Measurements from ENCODE around the gene PRELID3B.

PRELID3B gene

DNA sequence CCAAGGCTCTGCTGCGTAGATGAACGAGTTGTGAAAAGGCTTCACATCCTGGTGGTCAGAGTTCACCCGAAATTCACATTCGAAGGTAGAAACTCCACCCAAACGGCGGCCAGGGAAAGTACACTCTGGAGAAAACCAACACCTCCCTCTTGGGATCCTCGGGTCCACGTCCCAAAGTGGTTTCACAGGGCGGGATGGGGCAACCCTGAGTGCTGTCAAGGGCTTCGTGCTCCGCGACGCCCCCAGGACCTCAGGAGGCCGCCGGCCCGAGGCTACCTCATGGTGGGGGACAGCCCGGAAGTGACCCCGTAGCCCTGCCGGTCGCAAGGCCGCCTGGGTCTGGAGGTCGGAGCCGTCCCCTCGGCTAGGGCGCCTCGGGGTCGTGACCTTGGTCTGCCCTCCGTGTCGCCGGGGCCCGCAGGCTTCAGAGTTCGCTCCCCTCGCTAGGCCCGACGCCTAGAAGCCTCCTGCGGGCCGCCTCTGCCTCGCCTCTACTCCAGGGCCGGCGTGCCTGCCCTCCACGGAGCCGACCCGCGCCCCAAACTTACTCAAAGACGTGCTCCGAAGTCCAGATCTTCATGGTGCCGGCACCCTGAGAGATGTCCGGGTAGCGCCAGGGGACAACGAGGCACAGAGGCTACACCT is at the start of gene PRELID3B:
TSS of gene PRELID3B (minus strand) at position 636 of the 645 bp plus-strand sequence. CDS start at position 580, 56 bp downstream.
- POLR2A ChIA-PET = interaction anchor here (0.6 kb wide), 1 partner anchor 10 kb away, joined by 3 read pairs; the partner anchor contains the start of gene ATP5F1E
- CTCF ChIA-PET = interaction anchor here (1.4 to 2.5 kb wide), 2 partner anchors 10 to 138 kb away, joined by 3 to 9 read pairs; partner anchors contain the start of gene ATP5F1E
- TF ChIP-seq, protein P1, sequence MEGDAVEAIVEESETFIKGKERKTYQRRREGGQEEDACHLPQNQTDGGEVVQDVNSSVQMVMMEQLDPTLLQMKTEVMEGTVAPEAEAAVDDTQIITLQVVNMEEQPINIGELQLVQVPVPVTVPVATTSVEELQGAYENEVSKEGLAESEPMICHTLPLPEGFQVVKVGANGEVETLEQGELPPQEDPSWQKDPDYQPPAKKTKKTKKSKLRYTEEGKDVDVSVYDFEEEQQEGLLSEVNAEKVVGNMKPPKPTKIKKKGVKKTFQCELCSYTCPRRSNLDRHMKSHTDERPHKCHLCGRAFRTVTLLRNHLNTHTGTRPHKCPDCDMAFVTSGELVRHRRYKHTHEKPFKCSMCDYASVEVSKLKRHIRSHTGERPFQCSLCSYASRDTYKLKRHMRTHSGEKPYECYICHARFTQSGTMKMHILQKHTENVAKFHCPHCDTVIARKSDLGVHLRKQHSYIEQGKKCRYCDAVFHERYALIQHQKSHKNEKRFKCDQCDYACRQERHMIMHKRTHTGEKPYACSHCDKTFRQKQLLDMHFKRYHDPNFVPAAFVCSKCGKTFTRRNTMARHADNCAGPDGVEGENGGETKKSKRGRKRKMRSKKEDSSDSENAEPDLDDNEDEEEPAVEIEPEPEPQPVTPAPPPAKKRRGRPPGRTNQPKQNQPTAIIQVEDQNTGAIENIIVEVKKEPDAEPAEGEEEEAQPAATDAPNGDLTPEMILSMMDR (IDR thresholded peaks at IDR 0.05; ENCODE audit: control extremely low read depth, extremely low read depth, low read depth, missing control alignments) = no peak
- peak; percentile 36 for DNase-seq (ENCODE audit: extremely low spot score)

DNA sequence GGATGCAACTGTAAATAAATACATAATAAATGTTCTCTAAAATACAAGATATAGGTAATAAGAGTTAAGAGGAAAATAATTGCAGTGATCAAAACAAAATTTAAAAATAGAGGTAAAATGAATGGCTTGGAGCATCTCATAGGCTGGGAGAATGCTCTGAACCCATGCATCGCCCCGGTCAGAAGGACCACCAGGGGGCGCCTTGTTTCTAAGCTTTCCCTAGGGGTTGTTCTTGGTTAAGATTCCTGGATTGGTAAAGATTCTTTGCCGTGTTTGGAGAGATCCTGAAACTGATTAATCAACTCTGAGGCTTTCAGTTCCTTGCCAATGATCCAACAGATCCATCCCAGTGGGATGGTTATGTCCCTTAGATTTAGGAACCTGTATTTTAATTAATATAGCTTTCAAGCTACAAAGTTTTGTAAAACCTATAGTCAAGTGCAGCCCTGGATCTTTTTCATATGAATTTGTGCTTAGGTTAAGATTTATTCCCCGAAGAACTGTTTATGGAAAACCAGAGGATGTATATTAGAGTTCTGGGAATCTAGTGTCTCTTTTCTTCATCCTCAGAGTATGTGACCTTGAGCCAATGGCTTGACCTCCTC is 45.3 kb upstream of the PRELID3B start:
- DNase-seq (ENCODE audit: extremely low spot score) = peak; percentile 67
- TF ChIP-seq, protein P1 (IDR thresholded peaks at IDR 0.05; ENCODE audit: control extremely low read depth, extremely low read depth, low read depth, missing control alignments) = peak; percentile 81
- CTCF ChIA-PET = interaction anchor here (0.7 to 3.7 kb wide), 48 partner anchors 8 to 397 kb away, joined by 3 to 115 read pairs (median 5); no protein-coding TSS in a partner anchor
- POLR2A ChIA-PET = no interaction called here

DNA sequence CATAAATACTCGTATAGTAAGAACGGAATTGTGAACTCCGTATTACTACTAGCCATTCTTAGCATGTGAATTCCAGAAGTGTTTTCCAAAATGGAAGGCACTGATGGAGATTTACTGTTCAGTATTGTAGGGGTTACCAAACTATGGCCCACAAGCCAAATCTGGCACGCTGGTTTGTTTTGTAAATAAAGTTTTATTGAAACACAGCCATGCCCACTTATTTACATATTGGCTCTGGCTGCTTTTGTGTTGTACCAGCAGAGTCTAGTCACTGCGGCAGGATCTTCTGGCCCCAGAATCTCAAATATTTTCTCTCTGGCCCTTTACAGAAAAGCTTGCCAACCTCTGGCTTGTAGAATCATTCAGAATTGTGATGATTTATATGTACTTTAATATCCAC is 44.3 kb upstream of the PRELID3B start:
- CTCF ChIA-PET = interaction anchor here (0.8 to 3.7 kb wide), 27 partner anchors 11 to 369 kb away, joined by 3 to 115 read pairs (median 8); no protein-coding TSS in a partner anchor
- POLR2A ChIA-PET = no interaction called here

DNA sequence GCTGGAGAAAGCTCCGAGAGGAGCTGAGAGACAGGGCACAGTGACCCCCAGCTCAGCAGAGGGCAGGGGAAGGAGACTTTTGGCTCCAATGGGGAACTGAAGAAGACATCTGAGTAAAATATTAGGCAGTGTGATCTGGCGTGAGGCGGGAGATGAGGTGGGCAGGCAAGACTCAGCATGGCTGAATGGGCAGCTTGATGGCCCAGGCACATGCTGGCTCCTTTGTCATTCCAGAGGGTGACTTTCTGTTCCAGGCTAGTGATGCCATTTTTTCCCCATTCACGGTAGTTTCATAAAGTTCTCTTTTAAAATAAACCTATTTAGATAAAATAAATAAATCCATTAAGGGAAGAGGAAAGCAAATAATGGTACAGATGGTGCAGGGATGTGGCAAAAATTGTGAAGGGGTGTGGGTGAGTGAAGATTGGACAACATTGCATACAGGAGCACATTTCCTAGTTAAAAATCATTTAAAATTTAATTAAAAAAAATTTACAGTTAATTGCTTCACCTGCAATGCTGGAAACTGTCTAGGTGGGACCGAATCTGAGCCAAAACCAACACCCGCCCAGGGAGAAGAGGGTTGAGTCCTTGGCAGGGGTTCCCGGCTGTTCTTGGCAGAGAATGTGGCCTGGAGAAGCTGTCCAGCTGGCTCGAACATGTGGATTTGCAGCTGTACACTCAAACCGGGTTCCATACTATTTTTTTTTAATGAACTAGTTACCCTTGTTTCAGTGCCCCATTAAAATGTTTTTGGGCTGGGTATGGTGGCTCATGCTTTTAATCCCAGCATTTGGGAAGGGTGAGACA is 41.7 kb upstream of the PRELID3B start:
- POLR2A ChIA-PET = no interaction called here
- DNase-seq (ENCODE audit: extremely low spot score) = no peak
- CTCF ChIA-PET = interaction anchor here (1.2 to 3.0 kb wide), 3 partner anchors 123 to 138 kb away, joined by 3 to 27 read pairs (median 6); no protein-coding TSS in a partner anchor
- TF ChIP-seq, protein P1 (IDR thresholded peaks at IDR 0.05; ENCODE audit: control extremely low read depth, extremely low read depth, low read depth, missing control alignments) = no peak

More for the DNA sequence above, 44.3 kb upstream of the PRELID3B start:
- DNase-seq (ENCODE audit: extremely low spot score) = no peak
- TF ChIP-seq, protein P1 (IDR thresholded peaks at IDR 0.05; ENCODE audit: control extremely low read depth, extremely low read depth, low read depth, missing control alignments) = no peak

DNA sequence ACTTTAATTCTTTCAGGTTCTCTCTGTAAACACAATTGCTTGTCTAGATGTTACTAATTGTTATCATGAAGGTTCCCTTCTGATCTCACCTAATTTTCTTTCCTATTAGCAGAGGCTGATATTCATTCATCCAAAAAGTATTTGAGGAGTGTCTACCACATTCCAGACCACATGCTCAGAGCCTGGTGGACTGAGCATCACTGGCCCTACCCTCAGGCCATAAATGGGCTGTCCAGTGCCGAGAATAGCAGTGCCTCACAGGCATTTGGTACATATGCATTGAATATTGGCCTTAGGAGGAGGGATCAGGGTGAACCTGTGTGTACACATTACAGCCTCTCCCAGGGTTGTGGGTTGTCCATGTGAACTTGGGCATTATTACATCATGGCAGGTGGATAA is 40.4 kb upstream of the PRELID3B start:
- no peak for DNase-seq (ENCODE audit: extremely low spot score)
- CTCF ChIA-PET = interaction anchor here (0.8 to 3.0 kb wide), 6 partner anchors 10 to 213 kb away, joined by 3 to 27 read pairs (median 3); no protein-coding TSS in a partner anchor
- POLR2A ChIA-PET = no interaction called here
- TF ChIP-seq, protein P1 (IDR thresholded peaks at IDR 0.05; ENCODE audit: control extremely low read depth, extremely low read depth, low read depth, missing control alignments) = no peak
